HFFc6 (cell line): ENCODE measurements around the gene PRKAG2. TPM values are rescaled to one million over a fixed set of nuclear protein-coding genes. Genes with fewer than 3 reads are reported as not detected.

Experiments used
- DNase-seq: peaks from one replicate; pipeline ENCODE4 v3.0.0-alpha.2; 2018
- H3K27ac Mint-ChIP-seq: 2 replicates; pipeline ENCODE4 v1.8.0; 2020; ENCODE audit warnings: mild to moderate bottlenecking, mixed read lengths
- H3K27me3 Mint-ChIP-seq: 2 replicates; pipeline ENCODE4 v1.8.0; 2021; ENCODE audit warnings: mild to moderate bottlenecking, moderate library complexity, mixed read lengths; ENCODE audit not compliant: insufficient read depth
- H3K36me3 Mint-ChIP-seq: 2 replicates; pipeline ENCODE4 v1.8.0; 2021; ENCODE audit warnings: low read depth, mixed read lengths
- H3K4me1 Mint-ChIP-seq: 2 replicates; pipeline ENCODE4 v1.8.0; 2020; ENCODE audit warnings: low read depth, mixed read lengths
- H3K4me3 Mint-ChIP-seq: 2 replicates; pipeline ENCODE4 v1.8.0; 2020; ENCODE audit warnings: mild to moderate bottlenecking, moderate library complexity, mixed read lengths
- H3K9me3 Mint-ChIP-seq: 2 replicates; pipeline ENCODE4 v1.8.0; 2020; ENCODE audit warnings: mild to moderate bottlenecking, mixed read lengths
- total RNA-seq, 6 experiments: library from RNA; stranded (reverse); fragmentation: NEBNext Ultra II Directional; extraction: Animal tissue kit (Norgen Biotek cat#: 25700); gene quantifications; 2 replicates in 1 of 6; 3 replicates in 5 of 6; pipeline ENCODE4 v1.2.3, GENCODE V29; 2021
- TF ChIP-seq, protein P1 (sequence below): fragments of 200-600 bp; sonication (generic); IDR thresholded peaks from 2 replicates; pipeline ENCODE4 v1.5.0; 2021; ENCODE audit warnings: antibody characterized with exemption, mild to moderate bottlenecking

Gene PRKAG2
- total RNA-seq, 6 experiments from 2014 or later, result 15.1 to 19.2 (median 18.4) TPM

DNA sequence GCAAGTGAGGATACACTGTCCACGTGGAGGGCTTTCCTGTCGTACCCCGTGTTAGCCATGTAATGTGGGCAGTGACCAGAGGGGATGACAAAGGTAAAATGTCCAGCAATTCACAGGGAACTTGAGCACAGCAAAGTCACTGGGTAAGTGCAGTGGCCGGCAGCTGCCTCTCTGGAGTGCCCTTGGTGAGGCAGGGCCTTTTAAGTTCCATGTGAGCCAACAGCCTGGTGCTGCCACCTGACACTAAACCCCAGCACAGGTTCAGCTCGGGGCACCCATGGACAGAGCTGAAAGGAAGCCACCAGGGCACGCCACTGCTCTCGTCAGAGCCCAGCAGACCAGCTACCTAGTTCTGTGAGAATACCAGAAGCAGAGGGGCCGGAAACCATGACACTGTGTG lies 168.3 kb downstream of the PRKAG2 start:
- Mint-ChIP-seq H3K27me3 (peaks cover 3% of the 10 kb centered on the region), H3K4me3 (no peak overlapping the region), H3K36me3 (no peaks in the 10 kb centered on the region), H3K4me1 (peaks cover 16% of the 10 kb centered on the region), H3K27ac (no peak overlapping the region), H3K9me3 (no peaks in the 10 kb centered on the region)
- TF ChIP-seq, protein P1, sequence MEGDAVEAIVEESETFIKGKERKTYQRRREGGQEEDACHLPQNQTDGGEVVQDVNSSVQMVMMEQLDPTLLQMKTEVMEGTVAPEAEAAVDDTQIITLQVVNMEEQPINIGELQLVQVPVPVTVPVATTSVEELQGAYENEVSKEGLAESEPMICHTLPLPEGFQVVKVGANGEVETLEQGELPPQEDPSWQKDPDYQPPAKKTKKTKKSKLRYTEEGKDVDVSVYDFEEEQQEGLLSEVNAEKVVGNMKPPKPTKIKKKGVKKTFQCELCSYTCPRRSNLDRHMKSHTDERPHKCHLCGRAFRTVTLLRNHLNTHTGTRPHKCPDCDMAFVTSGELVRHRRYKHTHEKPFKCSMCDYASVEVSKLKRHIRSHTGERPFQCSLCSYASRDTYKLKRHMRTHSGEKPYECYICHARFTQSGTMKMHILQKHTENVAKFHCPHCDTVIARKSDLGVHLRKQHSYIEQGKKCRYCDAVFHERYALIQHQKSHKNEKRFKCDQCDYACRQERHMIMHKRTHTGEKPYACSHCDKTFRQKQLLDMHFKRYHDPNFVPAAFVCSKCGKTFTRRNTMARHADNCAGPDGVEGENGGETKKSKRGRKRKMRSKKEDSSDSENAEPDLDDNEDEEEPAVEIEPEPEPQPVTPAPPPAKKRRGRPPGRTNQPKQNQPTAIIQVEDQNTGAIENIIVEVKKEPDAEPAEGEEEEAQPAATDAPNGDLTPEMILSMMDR, result no peak
- DNase-seq, result no peak

DNA sequence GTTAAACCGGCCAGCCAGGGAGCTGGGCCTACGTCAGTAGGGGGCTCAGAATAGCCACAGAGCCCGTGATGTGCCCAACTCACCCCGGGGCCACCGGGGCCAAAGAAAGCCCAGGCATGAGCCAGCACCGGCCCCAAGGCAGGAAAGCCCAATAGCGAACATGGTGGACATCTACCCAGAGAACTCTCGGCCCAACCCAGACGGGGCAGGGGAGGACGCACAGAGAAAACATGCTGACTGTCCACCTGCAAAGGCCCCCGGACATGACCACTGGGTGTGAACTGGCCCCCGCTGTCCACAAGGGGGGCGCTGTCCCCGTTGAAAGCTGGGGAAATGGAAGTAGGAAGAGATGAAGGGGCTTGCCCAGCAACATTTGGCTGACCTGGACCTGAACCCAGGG lies 169.2 kb downstream of the PRKAG2 start:
- no peak for DNase-seq
- H3K36me3 Mint-ChIP-seq, result no peaks in the 10 kb centered on the region
- H3K4me3 Mint-ChIP-seq, result no peak overlapping the region
- H3K27ac Mint-ChIP-seq, result no peak overlapping the region
- TF ChIP-seq, protein P1, result peak; percentile 48
- H3K27me3 Mint-ChIP-seq, result peaks cover 6% of the 10 kb centered on the region
- no peaks in the 10 kb centered on the region for H3K9me3 Mint-ChIP-seq
- H3K4me1 Mint-ChIP-seq, result peaks cover 16% of the 10 kb centered on the region

DNA sequence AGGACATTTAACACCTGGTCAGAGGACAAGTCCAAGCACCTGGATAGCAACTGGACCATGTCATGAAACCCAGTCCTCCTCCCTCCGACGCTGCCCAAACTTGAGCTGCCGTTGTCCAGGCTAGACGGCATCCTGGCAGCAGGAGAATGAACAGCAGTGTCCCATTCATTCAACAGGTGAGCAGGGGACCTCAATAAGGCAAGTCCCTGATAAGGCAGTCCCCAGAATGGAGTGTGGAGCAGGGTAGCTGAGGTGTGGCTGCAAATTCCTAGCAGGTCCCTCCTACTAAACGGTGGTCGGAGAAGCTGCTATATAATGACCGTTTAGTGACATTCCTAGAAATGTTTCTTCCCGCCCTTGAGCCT lies 169.8 kb downstream of the PRKAG2 start:
- Mint-ChIP-seq H3K27me3 (peaks cover 10% of the 10 kb centered on the region), H3K4me1 (peaks cover 22% of the 10 kb centered on the region), H3K36me3 (no peaks in the 10 kb centered on the region), H3K4me3 (no peak overlapping the region), H3K9me3 (no peaks in the 10 kb centered on the region), H3K27ac (no peak overlapping the region)
- TF ChIP-seq, protein P1, result no peak
- DNase-seq, result no peak

DNA sequence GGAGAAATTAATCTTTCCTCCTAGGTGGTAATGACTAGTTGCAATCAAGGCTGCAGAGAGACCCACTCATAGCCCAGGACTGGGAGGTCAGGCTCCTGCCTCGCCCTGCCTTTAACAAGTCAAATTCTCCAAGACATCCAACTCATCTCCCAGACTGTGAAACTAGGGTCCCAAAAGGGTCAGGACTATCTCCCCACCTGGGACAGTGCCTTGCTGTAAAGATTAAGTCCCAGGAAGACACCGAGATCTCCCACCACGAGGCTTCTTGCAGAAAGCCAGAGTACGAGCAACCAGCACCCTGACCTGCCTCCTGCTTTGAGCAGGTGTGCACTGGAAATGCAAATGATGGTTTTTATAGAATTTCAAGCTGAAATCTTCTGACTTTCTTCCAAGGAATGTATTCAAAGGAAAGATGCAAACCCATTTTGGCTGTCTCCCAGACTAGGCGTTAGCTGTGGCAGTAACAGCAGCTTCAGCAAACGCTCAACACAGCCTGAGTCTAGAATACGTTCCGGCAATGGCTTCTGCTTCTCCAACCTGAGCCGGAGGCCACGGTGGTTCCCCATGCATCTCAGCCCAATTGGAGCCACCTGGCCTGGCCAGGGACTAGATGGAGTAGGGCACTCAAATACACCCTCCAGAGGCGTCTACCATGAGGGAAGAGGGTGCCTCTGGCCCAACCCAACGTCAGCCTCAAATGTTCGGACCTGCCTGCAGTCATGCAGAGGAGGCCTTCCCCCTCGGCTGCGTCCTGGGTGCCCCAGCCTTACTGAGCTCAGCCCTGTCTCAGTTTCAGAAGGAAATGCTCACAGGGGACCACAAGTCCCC lies 170.4 kb downstream of the PRKAG2 start:
- Mint-ChIP-seq H3K36me3 (no peaks in the 10 kb centered on the region), H3K4me3 (no peak overlapping the region), H3K27ac (no peak overlapping the region), H3K27me3 (peaks cover 10% of the 10 kb centered on the region), H3K4me1 (peaks cover 22% of the 10 kb centered on the region), H3K9me3 (no peaks in the 10 kb centered on the region)
- TF ChIP-seq, protein P1, result no peak
- no peak for DNase-seq

DNA sequence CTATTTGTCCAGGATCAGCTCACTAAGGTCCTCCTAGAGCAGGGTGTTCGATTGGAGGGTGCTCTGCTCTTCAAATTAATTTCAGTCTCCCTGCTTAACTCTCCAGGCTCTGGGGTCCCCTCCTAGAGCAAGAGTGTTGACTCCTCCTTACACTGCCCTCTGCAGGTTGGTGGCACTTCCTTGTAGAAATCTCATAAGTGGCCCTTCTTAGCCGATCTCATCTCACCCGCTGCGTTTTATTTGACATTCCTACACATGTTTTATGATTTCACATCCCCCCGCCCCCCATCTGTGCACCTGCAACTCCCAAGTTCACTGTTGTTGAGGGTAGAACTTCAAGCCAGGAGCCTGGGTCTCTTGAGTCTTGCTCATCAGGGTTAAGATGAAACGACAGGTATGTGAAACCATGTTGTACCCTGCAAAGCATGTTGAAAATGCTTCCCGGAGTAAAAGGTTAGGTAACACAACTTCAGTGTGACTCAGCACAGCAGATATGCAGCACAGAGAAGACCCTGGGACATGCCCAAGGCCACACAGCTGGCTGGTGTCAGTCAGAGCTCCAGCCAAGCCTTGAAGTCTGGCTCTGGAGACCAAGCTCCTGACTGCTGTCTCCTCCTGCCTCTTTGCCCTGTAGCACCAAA lies 171.2 kb downstream of the PRKAG2 start:
- DNase-seq, result peak; percentile 36
- Mint-ChIP-seq H3K36me3 (no peaks in the 10 kb centered on the region), H3K4me1 (peaks cover 28% of the 10 kb centered on the region), H3K27ac (no peak overlapping the region), H3K9me3 (no peaks in the 10 kb centered on the region), H3K4me3 (no peak overlapping the region), H3K27me3 (peaks cover 10% of the 10 kb centered on the region)
- TF ChIP-seq, protein P1, result peak; percentile 78
